Ovary (tissue), 9 donors: ENCODE results near the gene YWHAQ. TPM values are rescaled to one million over a fixed set of nuclear protein-coding genes. Genes with fewer than 3 reads are reported as not detected.

ENCODE experiments used
- DNase-seq, 5 donors: peaks; one replicate each; pipeline ENCODE4 v3.0.0-alpha.2; 2019 to 2020
- H3K27ac ChIP-seq, 2 donors: fragments of 200-600 bp; one replicate each; pipeline versions ENCODE4 v1.5.1 to v1.8.0; 2019 to 2022
- H3K27me3 ChIP-seq: fragments of 200-600 bp; one replicate; pipeline ENCODE4 v1.8.0; 2022
- H3K36me3 ChIP-seq: fragments of 200-600 bp; sonication (generic); one replicate; pipeline ENCODE4 v1.5.1; 2019
- H3K4me1 ChIP-seq: one replicate; pipeline ENCODE4 v1.8.1; 2013; ENCODE audit warnings: mild to moderate bottlenecking, moderate library complexity; ENCODE audit not compliant: insufficient read depth
- H3K4me3 ChIP-seq: fragments of 200-600 bp; sonication (generic); one replicate; pipeline ENCODE4 v1.5.1; 2017
- H3K9me3 ChIP-seq, 2 donors: fragments of 200-600 bp in 1 of 2; sonication (generic) in 1 of 2; one replicate each; pipeline versions ENCODE4 v1.5.1 to v1.8.1; 2013 to 2019; ENCODE audit warnings: mild to moderate bottlenecking in 1 of 2, moderate library complexity in 1 of 2
- CTCF ChIP-seq, 3 donors: fragments of 450-650 bp in 2 of 3; fragments of 200-600 bp in 1 of 3; IDR thresholded peaks; one replicate each; pipeline versions ENCODE4 v1.5.1 to v1.8.0; 2016 to 2022; ENCODE audit warnings: antibody characterized with exemption in 3 of 3, mild to moderate bottlenecking in 1 of 3
- EP300 ChIP-seq: sonication (generic); formaldehyde crosslinking; IDR thresholded peaks from one replicate; pipeline ENCODE4 v1.6.1; 2017; ENCODE audit warnings: antibody characterized with exemption
- POLR2A ChIP-seq: fragments of 450-650 bp; IDR thresholded peaks from one replicate; pipeline ENCODE4 v1.6.1; 2017; ENCODE audit warnings: antibody characterized with exemption, mild to moderate bottlenecking, moderate library complexity
- WGBS, 3 donors: extraction: QIAGEN DNeasy Blood & Tissue Kit in 1 of 3; methylation state at CpG; one replicate each; pipeline versions ENCODE4 v1.1.5 to v1.1.7; 2013 to 2017; 5-methylcytosine and 5-hydroxymethylcytosine counted together
- intact Hi-C, 4 donors: fragments of 100-400 bp; cut with DNase I; formaldehyde crosslinking; loops; one replicate each; pipeline versions ENCODE4 v1.11.0 to v1.15.1; 2022 to 2023
- polyA plus RNA-seq, 2 donors: library from polyadenylated mRNA; stranded (reverse); fragments of 200-250 nt in 1 of 2; fragments of 350-450 nt in 1 of 2; fragmentation: Illumina TruSeq in 1 of 2; extraction: RNeasy Lipid Tissue Mini Kit (QIAGEN cat#74804) in 1 of 2; gene quantifications; one replicate each; pipeline ENCODE4 v1.2.3, GENCODE V29; 2013 to 2014
- total RNA-seq, 7 donors: library from RNA; depleted of rRNA in 2 of 7; stranded (reverse); fragments of >200 nt in 2 of 7; fragmentation: NEBNext Ultra II Directional in 3 of 7; extraction: Animal tissue kit (Norgen Biotek cat#: 25700) in 3 of 7; gene quantifications; one replicate each; pipeline versions ENCODE4 v1.1.0 to v1.2.4, GENCODE V29; 2016 to 2023
- donor health status: DM: no; HTN: no; CAD: no; lungs with moderate emphysema.
- donor health status: DM: no; HTN: no; CAD: no.
- donor health status: Bipolar disorder and iron deficiency.
- donor health status: DM: yes; HTN: yes; CAD: no.
- donor health status: DM: no; HTN: no; CAD: no.
- donor health status: DM: yes; HTN: yes; CAD: no.

YWHAQ gene
- total and polyA plus RNA-seq, 9 donors, result 156 to 386 (median 241) TPM

GRCh38 chr2:9549420-9549819 is 81.4 kb downstream of the YWHAQ start:
- 85 to 92% (median 86%) methylated on average over 9 of the region's 9 CpGs for WGBS, 3 donors
- no peak overlapping the region for H3K4me3 ChIP-seq
- H3K36me3 ChIP-seq, result no peaks in the 10 kb centered on the region
- intact Hi-C loops, result no loop called here
- no peak for DNase-seq
- TF ChIP-seq EP300, result no peak
- no peak for TF ChIP-seq POLR2A
- TF ChIP-seq CTCF (IDR thresholded peaks at IDR 0.05), result no peak
- no peaks in the 10 kb centered on the region for H3K27me3 ChIP-seq
- no peaks in the 10 kb centered on the region for H3K9me3 ChIP-seq
- H3K27ac ChIP-seq, result no peak overlapping the region
- H3K4me1 ChIP-seq, result peaks cover 33% of the 10 kb centered on the region

DNA sequence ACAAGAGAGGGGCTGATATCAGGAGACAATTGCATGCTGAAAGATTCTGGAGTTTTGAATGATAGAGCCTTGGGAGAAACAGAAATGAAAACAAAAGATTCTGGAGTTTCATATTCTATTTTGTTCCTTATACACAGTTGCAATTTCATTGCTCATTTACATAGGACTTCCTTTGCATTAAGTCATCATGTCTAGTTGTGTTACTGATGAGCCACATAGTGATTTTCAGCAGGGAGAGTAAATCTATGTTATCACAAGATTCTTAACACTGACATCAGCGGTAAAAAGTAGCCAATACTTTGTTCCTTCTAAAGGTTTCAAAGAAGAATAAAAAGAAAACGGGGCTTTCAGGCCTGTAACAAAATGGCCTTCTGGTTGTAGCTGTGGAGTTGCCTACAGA is 82.3 kb downstream of the YWHAQ start:
- TF ChIP-seq EP300 (no peak), CTCF (IDR thresholded peaks at IDR 0.05) (no peak), POLR2A (no peak)
- DNase-seq, result no peak
- H3K9me3 ChIP-seq, result no peaks in the 10 kb centered on the region
- H3K36me3 ChIP-seq, result no peaks in the 10 kb centered on the region
- H3K4me1 ChIP-seq, result peaks cover 32% of the 10 kb centered on the region
- H3K4me3 ChIP-seq, result no peak overlapping the region
- no peak overlapping the region for H3K27ac ChIP-seq
- 37 to 48% (median 42%) methylated on average over 2 of the region's 2 CpGs for WGBS, 3 donors
- no peaks in the 10 kb centered on the region for H3K27me3 ChIP-seq
- intact Hi-C loops, result no loop called here

GRCh38 chr2:9547262-9547991 is 83.4 kb downstream of the YWHAQ start:
- no peak overlapping the region for H3K4me3 ChIP-seq
- peaks cover 31% of the 10 kb centered on the region for H3K4me1 ChIP-seq
- H3K27me3 ChIP-seq, result no peaks in the 10 kb centered on the region
- WGBS, 3 donors, result 57 to 70% (median 58%) methylated on average over 5 of the region's 5 CpGs
- peak overlapping the region in 1 of 2 donors; percentile 15 for H3K27ac ChIP-seq
- intact Hi-C loops, result no loop called here
- TF ChIP-seq CTCF (IDR thresholded peaks at IDR 0.05), result no peak
- no peak for TF ChIP-seq EP300
- TF ChIP-seq POLR2A, result no peak
- no peak for DNase-seq
- no peaks in the 10 kb centered on the region for H3K36me3 ChIP-seq
- H3K9me3 ChIP-seq, result no peaks in the 10 kb centered on the region

DNA sequence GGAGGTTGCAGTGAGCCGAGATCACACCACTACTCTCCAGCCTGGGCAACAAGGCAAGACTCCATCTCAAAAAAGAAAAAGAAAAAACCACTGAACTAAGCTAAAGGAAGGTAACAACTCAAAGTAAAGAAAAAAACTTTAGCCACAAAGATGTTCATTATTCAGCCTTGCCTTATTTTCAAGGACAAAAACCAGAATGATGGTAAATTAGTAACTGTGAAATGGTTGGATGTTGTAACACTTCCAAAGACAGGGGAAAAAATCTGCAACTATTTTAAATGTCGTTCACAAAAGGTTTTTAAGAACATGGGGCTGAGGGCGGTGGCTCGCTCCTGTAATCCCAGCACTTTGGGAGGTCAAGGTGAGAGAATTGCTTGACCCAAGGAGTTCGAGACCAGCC is 85.3 kb downstream of the YWHAQ start:
- no peak for DNase-seq
- peaks cover 28% of the 10 kb centered on the region for H3K4me1 ChIP-seq
- peak overlapping the region in 1 of 2 donors; percentile 2 for H3K27ac ChIP-seq
- no peaks in the 10 kb centered on the region for H3K9me3 ChIP-seq
- intact Hi-C loops, result no loop called here
- TF ChIP-seq EP300 (no peak), POLR2A (no peak), CTCF (IDR thresholded peaks at IDR 0.05) (no peak)
- no peak overlapping the region for H3K4me3 ChIP-seq
- H3K27me3 ChIP-seq, result no peaks in the 10 kb centered on the region
- WGBS, 3 donors, result 39 to 65% (median 40%) methylated on average over 5 of the region's 5 CpGs
- no peaks in the 10 kb centered on the region for H3K36me3 ChIP-seq
